ENCODE measurements around the gene ATXN7L1.

The ATXN7L1 gene

GRCh38 chr7:105661625-105662024, 214.8 kb downstream of the ATXN7L1 start:
- DNase-seq, result no peak

DNA sequence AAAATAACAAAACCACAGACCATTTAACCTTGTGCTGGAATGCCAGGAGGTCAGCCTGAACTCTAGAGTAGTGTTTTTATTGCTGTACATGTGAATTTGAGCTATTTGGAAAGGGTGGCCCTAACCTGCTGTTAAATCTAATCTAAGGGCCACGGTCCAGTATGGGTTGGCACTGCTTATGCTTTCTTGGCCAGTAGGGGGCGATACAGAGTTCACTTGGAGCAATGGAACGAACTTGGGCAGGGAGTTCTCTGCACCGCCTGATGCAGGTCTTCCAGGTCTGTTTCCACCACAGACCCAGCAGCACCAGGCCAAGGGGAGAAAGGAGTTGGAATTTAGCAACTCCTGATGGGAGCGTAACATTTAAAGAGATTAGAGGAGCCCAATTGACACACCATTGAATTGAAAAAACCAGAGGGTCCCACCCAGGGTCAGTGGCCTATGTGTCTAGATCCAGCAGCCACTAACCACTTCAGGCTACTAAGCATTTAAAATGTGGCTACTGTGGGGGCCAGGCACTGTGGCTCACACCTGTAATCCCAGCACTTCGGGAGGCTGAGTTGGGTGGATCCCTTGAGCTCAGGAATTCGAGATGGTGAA, 219.4 kb downstream of the ATXN7L1 start:
- DNase-seq, result no peak

DNA sequence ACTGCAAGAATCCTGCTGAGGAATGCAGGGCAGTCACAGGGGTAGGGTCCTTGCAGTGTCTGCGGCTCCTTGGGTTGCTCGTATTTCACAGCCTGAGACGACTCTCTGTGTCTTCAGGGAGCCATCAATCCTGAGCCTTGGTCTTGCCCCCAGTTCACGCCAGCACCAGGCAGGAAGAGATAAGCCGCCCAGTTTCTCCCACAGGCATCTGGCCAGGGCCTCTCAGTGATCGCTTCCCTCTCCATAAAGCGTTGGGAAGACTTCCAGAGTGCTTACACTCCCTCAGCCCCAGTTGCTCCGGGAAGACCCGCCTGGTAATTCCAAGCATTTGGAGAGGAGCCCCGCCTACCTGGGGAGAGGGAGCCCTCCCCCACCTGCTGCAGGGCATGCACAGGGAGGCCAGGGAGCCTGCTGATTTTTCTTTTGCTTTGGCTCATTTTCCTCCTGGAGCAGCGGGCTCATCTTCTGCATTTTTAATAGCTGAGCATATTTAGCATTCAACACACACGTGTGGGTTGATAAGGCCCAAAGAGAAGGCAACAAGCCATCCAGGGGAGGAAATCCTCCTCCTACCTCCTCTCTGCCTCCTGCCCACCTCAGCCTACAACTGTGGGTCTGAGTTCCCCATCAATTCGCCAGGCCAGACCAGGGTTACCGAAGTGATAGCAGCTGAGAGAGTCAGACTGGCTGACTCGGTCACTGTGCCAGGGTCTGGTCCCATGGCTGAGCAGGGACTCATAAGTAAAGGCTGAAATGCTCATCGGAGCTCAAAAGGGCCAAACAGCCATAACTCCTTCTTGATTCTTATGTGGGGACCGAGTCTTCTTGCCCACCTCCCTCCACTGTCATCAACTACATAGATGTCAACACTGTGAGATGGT, 220.7 kb downstream of the ATXN7L1 start:
- peak; percentile 99 for DNase-seq

GRCh38 chr7:105655067-105655466, 221.3 kb downstream of the ATXN7L1 start:
- DNase-seq, result peak; percentile 16

GRCh38 chr7:105654095-105654686, 222.2 kb downstream of the ATXN7L1 start:
- no peak for DNase-seq

DNA sequence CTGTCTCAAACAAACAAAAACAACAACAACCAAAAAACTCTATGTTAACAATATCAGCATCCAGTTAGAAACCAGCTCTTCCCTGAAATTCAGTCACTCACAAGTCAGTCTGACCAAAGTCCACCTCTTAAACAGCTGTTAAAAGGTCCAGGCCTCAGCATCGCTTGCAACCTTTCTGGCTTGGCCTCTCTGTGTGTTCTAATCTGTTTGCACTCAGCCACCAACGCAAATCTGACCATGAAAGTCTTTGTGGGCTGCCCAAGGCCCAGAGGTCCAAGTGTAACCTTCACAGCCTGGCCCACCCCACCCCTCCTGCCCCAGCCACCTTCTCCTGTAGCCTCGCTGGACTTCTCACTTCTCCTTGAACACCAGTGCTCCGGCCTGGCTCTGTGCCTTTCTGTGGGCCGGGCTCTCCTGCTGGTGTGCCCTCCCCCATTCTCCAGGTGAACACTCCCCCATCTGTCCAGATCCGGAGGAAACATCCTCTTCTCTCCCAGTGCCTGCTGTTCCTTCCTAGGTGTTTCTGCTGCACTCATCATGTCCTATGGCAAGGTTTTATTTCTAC, 222.9 kb downstream of the ATXN7L1 start:
- DNase-seq, result no peak

- peak; percentile 58 for DNase-seq
Measured at GRCh38 chr7:105652359-105652993, 223.9 kb downstream of the ATXN7L1 start.

- no peak for DNase-seq
Measured at GRCh38 chr7:105651798-105652197, 224.6 kb downstream of the ATXN7L1 start.

DNA sequence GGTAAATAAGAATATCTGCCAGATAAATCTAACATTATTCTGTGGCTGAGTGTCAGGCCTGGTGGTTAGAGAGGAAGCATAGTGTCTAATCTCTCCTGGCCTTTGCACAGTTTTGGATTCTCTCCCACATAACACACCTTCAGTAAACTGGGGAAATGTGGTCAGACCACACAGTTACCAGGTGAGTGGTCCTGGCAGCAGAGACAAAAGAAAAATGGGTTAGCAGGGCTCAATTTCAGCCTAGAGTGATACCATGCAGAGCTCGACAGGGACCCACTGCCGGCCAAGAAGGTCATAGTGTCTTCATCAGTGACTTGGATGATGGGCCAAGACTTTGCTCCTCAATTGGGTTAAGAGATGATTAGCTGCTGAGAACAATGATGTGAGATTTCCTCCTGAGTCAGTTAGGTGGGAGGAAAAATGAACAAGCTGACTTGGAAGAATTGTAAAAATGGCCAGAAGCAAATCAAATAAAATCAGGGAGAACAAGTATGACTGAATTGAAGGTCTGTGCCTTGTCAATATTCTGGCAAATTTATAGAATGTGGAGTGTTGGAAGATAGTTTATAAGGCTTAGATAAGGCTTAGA, 225.9 kb downstream of the ATXN7L1 start:
- DNase-seq, result no peak

DNA sequence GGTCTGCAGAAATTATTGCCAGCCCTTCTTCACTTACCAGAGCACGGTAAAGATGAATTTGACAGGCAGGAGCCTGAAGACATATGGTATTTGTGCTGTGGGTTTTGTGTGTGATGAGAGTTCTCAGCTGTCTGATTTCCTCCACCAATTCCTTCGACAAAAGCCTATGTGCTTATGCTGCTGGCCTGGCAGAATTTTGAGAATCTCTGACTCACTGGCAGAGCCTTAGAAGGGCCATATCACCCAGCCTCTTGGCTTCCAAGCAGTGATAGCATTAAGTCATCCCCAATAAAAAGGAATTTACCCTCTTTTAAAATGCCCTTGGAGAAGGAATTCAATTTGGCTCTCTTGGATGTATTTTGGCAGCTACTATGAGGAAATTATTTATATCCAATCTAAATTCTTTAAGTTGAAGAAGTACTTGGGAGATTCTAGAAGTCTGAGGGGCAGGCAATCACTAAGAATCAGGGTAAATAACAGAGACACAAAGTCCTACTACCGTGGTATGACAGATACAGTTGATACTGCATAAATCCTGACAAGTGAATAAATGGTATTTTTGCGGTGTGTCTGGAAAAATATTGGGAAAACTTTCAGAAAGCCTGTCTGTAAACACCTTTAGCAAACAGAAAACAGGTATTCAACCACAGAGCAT, 226.5 kb downstream of the ATXN7L1 start:
- peak; percentile 78 for DNase-seq

DNA sequence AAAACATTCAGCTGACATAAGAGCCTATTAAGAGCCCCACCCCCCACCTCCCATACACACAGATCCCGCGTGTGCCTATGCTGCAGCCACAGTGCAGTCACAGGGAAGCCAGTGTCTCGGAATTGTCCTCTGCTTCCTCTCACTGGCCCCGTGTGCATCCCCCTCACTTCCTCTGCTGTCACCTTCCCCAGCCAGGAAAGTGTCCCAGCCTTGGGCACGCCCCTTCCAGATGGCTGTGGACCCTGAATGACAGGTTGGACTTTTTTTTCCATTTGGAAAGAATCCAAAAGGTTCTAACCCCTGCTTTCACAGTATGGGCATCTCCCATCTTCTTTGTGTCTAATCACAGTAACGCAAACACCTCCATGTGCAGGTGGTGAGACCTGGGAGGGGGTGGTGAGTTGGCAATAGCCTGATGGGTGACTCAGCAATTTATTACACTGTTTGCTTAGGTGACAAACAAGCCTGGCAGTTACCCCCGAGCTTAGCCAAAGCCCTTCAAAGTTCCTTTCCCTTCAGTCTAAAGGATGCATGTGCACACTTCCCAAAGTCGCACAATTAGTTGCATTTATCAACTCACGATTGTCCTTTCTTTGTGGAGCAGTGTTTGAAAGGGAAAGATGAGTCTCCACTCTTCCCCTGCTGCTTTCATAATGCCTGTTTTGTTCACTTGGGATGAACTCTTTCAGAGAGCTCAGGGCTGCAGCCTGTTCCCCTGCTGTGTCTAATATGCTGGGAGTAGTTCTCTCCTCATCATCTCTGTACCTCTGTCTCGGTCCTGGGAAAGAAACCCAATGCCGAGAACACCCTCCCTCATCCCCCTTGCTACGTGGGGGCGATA, 227.6 kb downstream of the ATXN7L1 start:
- DNase-seq, result no peak

- no peak for DNase-seq
Measured at GRCh38 chr7:105647591-105647990, 228.8 kb downstream of the ATXN7L1 start.

DNA sequence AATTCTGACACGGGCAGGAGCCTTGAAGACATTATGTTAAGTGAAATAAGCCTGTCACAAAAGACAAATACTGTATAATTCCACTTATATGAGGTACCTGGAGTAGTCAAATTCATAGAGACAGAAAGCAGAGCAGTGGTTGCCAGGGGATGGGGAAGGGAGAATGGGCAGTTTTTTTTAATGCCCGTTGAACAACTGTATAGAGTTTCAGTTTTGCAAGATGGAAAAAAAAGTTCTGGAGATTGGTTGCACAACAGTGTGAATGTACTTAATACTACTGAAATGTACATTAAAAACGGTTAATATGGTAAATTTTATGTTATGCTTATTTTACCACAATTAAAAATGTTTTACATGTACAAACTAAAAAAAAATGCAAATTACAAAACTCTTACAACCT, 231.5 kb downstream of the ATXN7L1 start:
- no peak for DNase-seq

- no peak for DNase-seq
Measured at GRCh38 chr7:105643851-105644250, 232.5 kb downstream of the ATXN7L1 start.

- no peak for DNase-seq
Measured at GRCh38 chr7:105643384-105643783, 233.0 kb downstream of the ATXN7L1 start.

- DNase-seq, result no peak
Measured at GRCh38 chr7:105642264-105642663, 234.1 kb downstream of the ATXN7L1 start.

DNA sequence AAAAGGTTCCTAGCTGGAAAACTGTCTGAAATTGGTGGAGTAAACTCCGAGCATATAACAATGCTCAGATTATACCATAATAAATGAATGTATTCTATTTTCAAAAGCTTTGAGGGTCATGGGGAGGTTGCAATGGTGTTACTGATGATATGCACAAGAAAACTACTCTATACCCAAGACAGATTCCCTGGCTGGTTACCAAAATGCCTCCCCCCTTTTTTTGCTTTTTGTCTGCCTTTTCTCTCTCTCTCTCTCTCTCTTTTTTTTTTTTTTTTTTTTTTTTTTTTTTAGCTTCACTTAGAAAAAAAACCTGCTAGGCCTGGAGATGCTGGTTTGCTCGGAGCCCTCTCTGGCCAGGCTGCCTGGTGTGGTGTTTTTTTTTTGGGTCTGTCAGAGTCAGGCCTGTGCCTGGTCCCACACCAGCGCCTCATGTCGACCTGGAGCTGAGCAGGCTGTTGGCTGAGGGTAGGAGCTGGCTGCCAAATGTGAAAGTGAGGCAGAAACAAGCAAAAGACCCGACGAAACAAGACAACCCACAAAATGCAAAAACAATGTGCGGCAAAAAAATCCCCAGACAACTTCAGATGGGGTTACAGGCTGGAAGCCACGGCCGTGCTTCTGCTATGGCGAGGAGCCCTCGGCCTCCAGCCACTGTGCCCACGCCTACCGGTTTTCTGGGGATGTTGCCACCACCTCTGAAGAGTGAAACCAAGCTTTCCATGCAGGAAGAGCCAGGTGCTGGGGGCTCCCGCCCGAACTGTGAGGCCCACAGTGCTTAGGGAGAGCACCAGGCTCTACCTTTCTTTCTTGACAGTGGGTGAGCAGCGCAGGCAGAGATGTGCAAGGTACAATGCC, 235.2 kb downstream of the ATXN7L1 start:
- DNase-seq, result no peak

GRCh38 chr7:105639667-105640493, 236.5 kb downstream of the ATXN7L1 start:
- DNase-seq, result no peak

DNA sequence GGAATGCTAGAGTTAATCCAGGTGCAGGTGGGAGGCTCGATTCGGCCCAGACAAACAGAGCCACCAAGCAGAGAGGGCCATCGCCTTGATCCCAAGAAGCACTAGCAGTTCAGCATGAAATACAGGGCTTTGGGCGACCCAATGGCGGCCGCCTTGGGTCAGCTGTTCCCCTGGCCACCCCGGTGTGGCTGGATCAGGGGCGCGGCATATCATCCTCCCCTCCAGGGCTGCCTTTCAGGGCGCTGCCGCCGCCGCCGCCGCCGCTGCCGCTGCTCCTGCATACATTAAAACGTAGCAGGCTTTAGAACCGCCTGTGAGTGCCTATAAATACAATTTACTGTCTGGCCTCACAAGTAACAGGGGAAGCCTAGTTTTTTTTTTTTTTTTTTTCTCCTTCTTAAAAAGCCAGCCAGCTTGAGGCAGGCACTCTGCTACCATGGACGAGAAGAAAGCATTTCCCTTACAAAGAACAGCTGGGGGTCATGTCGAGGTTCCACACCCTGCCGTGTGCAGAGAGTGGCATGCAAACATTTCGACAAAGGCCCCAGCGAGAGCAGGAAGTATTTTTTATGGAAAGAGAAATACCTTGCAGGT, 237.4 kb downstream of the ATXN7L1 start:
- no peak for DNase-seq

Data from NCI-H226 (cell line).